Activated CD8-positive, alpha-beta memory T cell treated with anti-CD3 and anti-CD28 coated beads for 36 hours (primary cell): ENCODE data around the gene FAM131B. TPM values are rescaled to one million over a fixed set of nuclear protein-coding genes. Genes with fewer than 3 reads are reported as not detected.

Experiments
- CTCF ChIA-PET: fragments of 350-600 bp; sonication (Branson Sonifier 250); formaldehyde crosslinking; loops from one replicate; lab custom pipeline; 2021; ENCODE audit warnings: antibody characterized with exemption; lab: Charles Lee
- POLR2A ChIA-PET: fragments of 350-600 bp; sonication (Branson Sonifier 250); formaldehyde crosslinking; loops from one replicate; lab custom pipeline; 2021; ENCODE audit warnings: antibody characterized with exemption; lab: Charles Lee
- total RNA-seq, 2 experiments: library from RNA; stranded (reverse); gene quantifications; one replicate each; pipeline ENCODE4 v1.2.3, GENCODE V29; 2021

The FAM131B gene
- total RNA-seq, 2 experiments from 2014 or later = 2.2 to 2.3 TPM

DNA sequence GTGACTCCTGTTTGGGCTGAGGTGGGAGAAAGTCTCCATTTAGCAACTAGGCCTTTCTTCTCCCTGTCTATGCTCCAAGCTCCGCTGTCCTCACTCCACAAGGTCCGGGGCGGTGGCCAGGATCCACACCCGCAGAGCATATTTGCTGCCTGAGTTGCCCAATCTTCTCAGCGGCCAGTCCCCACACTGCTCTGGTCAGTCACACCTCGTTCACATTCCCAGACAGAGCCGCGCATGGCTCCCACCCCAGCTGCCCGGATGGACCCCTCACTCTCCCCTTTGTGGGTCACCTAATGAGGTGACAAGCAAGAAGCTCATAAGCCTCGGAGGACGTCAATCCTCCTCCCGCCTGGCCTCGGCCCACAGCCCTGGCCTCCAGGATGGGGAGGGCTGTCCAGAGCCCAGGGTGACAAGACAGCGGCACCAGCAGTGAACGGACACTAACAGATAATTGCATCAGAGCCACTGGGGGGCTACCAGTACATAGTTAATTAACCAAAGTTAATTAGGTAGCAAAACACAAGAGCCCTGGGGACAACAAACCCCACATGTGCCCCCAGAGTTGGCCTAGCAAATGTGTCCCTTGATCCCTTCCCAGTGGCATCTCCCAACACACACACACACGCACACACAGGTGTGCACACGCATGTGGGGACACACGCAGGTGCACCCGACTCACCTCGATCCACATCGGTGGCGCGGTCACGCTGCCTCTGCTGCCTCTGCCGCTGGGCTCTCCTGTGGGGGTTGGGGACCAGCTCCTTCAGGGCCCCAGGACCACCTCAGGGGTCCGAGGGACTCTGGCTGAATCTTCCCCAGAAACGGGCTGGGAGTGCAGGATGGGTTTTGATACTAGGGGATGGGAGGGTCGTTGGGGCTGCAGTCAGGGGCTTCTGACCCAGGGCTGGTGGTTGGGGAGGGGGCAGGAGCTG is 34.4 kb upstream of the FAM131B start:
- POLR2A ChIA-PET = no interaction called here
- CTCF ChIA-PET = interaction anchor here (1.5 kb wide), 1 partner anchor 9 kb away, joined by 3 read pairs; no protein-coding TSS in a partner anchor

DNA sequence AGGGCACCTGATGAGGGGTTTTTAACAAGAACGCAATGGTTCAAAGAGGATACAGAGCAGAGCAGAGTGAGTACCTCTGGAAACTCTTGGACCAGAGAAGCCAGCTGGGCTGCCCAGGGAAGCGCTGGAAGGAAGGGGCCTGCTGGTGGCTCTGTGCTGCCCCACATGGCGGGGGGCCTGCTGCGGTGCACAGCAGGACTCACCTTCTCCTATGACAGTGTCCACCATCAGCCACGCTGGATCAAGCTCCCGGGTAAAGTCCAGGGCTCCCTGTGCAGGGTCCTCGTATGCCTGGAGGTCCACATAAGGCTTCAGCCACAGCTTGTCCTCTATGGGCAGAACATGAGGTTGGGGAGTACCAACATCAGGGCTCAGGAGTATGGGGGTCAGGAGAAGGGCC is 33.7 kb upstream of the FAM131B start:
- CTCF ChIA-PET = interaction anchor here (1.5 kb wide), 1 partner anchor 10 kb away, joined by 3 read pairs; no protein-coding TSS in a partner anchor
- POLR2A ChIA-PET = no interaction called here

DNA sequence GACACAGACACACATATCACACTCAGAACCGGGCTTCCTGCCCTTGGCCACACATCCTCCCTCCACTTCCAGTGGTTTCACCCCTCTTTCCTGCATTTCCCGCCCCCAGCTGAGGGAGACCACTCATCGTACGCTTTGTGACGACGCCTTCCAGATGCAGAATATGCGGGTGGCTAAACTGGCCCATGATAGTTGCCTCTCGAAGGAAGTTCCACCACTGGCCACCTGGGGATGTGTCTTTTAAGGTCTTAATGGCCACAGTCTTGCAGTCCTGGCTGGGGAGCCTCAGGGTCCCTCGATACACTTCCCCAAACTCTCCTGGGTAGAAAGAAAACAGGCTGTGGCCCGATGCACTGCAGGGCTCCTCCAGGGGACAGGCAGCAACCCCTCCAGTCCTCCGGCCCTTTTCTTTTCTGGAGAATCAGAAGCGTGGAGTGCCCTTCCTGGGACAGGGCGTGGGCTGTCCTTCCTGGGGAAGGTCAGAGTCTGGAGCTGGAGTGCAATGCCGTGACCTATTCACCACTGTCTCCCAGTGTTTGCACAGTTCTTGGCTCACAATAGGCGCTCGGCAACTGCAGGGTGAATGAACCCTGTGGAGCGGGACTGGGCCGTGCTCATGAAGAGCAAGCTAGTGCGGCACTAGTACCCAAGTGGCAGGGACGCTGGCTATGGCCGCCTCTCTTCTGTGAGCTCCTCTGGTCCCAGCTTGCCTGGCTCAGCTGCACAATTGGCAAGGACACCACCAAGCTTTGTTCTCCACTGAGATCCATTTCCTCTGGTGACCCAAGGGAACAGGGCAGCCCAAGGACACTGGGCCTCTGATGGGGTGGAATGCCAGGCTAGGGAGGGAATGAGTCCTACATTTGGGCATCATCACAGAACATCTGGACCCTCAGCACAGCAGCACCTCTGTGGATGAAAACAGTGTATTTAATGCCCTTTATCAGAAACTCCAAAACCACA is 33.0 kb upstream of the FAM131B start:
- CTCF ChIA-PET = interaction anchor here (1.7 kb wide), 1 partner anchor 15 kb away, joined by 4 read pairs; the partner anchor contains the start of gene ZYX
- POLR2A ChIA-PET = no interaction called here

DNA sequence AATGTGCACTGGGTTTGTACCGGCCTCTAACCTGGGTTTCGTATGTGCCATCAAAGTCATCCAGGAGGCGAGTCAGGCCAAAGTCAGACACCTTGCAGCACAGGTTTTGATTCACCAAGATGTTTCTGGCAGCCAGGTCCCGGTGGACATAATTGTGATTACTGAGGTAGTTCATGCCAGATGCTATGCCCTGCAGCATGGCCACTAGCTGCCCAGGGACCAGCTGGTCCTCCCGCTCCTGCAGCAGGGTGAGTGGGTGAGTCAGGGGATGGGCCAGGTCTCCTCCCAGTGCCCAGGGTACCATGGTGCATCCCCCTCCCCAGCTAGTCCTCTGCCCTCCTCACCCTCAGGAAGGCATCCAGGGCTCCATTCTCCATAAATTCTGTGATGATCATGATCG is 32.3 kb upstream of the FAM131B start:
- ChIA-PET CTCF (interaction anchor here (1.7 kb wide), 1 partner anchor 14 kb away, joined by 4 read pairs; the partner anchor contains the start of gene ZYX), POLR2A (no interaction called here)

DNA sequence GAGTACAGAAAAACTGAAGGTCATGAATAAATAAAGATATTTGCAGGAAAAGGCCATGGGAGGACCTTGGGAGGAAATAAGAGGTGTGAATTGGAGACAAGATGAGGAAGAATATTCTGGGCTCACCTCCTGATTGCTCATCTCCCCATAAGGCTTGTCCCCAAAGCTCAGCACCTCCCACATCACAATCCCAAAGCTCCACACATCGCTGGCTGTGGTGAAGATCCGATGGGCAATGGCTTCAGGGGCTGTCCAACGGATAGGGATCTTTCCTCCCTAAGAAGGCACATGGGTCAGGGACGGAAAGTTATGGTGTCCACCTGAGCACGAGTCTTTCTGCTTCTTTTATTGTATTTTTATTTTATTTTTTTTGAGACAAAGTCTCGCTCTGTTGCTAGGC is 31.6 kb upstream of the FAM131B start:
- POLR2A ChIA-PET = no interaction called here
- CTCF ChIA-PET = no interaction called here

DNA sequence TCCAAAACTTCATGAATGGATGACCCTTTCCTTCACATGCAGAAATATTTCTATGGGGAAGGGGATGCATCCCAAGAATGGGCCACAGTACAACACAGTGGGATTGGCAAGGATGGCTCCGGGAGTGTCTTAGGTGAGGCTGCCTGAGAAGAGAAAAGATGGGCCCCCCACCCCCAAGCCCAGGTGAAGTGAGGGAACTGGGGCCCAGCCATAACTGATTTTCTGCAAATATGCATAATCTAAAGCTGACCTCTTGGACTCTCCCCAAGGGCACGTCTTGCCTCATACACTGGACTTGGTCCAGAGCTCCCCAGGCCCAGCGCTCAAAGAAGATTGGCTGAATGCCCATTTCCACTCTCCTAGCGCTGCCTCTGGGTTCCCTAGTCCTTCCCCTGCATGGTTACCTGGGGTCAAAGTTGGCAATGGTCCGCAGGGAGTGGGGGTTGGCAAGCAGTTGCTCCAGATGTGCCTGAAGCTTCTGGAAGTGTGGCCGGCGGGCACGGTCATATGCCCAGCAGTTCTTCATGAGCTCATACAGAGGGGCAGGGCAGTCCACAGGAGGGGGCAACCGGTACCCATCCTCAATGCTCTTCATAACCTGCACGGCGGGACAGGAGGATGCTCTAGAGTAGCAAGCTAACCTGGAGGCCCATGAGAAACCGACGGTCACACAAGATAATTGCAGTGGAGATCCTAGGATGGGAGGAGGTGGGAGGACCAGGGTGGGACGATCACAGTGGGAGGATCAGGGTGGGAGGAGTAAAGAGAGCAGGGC is 30.9 kb upstream of the FAM131B start:
- ChIA-PET POLR2A (no interaction called here), CTCF (interaction anchor here (0.9 kb wide), 1 partner anchor 9 kb away, joined by 3 read pairs; no protein-coding TSS in a partner anchor)

DNA sequence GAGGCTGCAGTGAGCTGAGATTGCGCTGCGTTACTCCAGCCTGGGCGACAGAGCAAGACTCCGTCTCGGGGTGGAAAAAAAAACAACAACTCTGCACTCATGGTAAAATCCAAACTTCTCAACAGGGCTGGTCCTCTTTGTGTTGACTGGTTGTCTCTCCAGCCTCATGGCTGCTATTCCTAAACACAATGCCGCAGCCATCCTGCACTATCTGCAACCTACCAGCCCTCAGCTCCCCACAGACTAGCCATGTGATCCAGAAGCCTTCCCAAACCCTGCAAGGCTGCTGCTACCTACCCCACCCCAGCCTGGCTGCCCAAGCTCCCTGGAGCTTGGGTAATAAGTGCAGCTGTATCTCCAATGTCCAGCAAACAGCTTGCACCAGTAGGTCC is 30.4 kb upstream of the FAM131B start:
- POLR2A ChIA-PET = no interaction called here

DNA sequence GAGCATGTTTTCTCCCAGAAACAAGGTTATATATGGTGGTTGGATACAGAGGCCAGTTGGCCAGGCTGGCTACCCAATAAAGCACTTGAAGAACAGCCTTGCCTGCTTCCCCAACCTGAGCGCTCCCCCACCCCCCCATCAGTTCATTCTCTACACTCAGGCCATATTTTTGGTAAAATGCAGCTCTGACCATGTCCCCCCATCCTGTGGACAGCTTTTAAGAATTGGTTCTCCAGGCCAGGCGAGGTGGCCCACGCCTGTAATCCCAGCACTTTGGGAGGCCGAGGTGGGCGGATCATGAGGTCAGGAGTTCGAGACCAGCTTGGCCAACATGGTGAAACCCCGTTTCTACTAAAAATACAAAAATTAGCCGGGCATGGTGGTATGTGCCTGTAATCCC is 29.9 kb upstream of the FAM131B start:
- POLR2A ChIA-PET = interaction anchor here (0.5 kb wide), 1 partner anchor 97 kb away, joined by 5 read pairs; no protein-coding TSS in a partner anchor
- CTCF ChIA-PET = interaction anchor here (0.9 kb wide), 1 partner anchor 8 kb away, joined by 3 read pairs; no protein-coding TSS in a partner anchor

More for the DNA sequence above, 30.4 kb upstream of the FAM131B start:
- CTCF ChIA-PET = interaction anchor here (0.9 kb wide), 1 partner anchor 8 kb away, joined by 3 read pairs; no protein-coding TSS in a partner anchor

DNA sequence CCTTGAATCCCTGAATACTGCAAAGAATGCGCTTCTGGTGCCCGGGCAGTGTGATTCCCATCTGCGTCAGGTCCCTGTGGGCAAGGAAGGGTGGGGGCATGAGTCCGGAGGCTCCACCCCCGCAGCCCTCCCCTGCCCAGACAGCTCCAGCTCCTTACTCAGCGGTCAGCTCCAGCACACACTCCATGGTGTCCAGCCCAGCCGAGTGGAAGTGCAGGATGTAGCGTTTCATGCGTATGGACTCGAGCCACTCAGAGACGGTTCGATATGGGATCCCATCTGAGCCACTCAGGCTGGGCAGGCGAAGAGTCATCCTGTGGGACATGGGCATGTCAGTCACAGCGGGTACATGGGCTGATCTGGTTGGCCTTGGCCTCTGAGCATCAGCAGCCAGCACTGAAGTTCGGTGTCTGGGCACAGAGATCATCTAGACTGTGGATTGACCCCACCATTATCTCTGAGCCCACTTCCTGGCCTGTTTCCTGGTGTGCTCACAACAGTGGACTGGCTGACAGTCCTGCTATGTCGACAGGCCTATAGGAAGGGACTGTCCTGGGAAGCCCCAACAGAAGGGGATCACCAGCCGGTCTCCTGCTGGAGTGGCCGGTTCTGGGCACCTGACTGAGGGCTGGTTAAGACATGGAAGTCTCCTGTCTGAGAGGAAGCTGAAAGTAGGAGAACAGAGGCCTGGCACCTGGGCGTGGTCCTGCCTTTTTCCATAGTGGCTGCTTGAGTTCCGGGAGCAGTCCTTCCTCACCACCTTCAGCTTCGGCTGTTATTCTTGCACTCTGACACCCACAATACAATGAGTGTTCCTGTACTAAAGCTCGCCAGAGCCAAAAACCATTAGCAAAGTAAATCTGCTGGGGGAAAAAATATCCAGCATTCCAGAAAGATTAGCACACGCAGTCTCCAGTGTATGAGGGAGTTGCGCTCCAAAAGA is 29.2 kb upstream of the FAM131B start:
- POLR2A ChIA-PET = interaction anchor here (0.5 kb wide), 1 partner anchor 97 kb away, joined by 5 read pairs; no protein-coding TSS in a partner anchor
- CTCF ChIA-PET = no interaction called here

DNA sequence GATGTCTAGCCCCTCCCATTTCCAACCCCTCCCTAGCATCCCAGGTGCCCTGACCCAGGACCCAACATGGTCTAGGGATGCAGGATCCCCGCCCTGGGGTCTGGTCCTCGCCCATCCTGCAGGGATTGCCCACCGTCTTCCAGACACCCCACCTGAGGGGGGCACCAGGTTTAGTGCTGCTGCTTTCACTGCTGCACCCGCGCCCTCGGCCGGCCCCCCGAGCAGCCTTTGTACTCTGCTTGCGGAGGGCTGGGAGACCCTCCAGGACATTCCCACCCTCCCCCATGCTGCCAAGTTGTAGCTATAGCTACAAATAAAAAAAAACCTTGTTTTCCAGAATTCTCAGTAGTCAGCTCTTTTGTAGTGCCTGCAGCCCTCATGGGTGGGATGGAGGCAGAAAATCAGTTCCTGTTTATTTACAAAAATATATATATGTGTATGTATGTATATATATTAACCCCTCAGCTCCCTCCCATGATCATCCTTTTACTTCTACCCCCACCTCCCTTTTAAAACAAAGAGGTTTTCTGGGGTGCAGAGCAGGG is 28.3 kb upstream of the FAM131B start:
- CTCF ChIA-PET = interaction anchor here (1.4 kb wide), 1 partner anchor 11 kb away, joined by 4 read pairs; no protein-coding TSS in a partner anchor
- POLR2A ChIA-PET = no interaction called here

DNA sequence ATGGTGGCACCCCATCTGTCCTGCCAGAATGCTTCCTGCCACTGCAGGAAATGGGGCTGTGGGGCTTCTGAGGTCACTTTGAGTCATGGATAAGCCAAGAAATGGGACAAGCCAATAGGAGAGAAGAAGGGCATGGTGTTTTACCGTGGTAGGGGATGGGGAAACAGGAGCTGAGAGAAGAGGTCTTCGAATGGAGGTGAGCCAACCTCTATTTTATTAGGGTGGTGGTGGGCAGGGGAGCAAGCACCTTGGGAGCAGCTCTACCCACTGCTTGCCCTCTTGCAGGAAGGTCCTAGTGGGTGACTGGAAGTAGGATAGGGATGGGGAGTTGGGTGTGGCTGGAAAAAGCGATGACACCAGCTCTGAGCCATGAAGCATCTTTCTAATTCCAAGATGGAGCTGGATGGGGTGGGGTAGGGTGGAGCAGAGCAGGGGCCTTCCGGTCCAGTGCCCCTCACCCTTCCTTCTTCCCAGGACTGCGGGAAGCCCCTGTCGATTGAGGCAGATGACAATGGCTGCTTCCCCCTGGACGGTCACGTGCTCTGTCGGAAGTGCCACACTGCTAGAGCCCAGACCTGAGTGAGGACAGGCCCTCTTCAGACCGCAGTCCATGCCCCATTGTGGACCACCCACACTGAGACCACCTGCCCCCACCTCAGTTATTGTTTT is 27.7 kb upstream of the FAM131B start:
- ChIA-PET CTCF (interaction anchor here (1.4 kb wide), 1 partner anchor 10 kb away, joined by 4 read pairs; no protein-coding TSS in a partner anchor), POLR2A (no interaction called here)

DNA sequence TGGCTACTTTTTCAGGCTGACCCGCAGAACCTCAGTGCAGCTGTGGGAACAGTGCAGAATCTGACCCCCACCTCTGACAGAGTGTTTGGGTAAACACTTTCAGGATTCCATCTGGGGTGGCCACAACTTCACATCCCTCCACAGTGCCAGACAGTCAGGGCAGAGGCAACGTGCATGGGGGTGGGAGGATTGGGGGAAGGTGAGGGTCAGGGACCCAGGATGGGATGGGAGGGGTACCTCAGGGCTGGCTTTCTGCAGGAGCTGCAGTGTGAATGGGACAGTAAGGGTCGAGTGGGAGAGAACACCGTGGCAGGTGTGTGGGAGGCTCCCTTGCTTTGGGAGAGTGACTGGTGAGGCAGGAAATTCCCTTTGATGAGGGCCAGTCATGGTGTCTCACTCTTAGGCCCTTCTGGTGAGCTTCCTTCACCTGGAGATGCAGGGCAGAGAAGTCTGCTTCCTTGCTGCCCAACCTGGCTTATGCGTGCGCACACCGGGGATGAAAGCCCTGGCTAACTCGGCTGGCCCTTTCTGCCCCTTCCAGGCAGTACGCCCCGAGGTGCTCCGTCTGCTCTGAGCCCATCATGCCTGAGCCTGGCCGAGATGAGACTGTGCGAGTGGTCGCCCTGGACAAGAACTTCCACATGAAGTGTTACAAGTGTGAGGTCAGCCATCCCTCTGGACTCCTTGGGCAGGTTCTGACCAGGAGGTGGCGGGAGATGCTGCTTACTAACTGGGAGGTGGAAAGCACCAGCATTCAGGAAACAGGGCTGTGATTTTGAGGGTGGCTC is 27.0 kb upstream of the FAM131B start:
- CTCF ChIA-PET = interaction anchor here (1.4 kb wide), 1 partner anchor 9 kb away, joined by 4 read pairs; no protein-coding TSS in a partner anchor
- POLR2A ChIA-PET = no interaction called here

DNA sequence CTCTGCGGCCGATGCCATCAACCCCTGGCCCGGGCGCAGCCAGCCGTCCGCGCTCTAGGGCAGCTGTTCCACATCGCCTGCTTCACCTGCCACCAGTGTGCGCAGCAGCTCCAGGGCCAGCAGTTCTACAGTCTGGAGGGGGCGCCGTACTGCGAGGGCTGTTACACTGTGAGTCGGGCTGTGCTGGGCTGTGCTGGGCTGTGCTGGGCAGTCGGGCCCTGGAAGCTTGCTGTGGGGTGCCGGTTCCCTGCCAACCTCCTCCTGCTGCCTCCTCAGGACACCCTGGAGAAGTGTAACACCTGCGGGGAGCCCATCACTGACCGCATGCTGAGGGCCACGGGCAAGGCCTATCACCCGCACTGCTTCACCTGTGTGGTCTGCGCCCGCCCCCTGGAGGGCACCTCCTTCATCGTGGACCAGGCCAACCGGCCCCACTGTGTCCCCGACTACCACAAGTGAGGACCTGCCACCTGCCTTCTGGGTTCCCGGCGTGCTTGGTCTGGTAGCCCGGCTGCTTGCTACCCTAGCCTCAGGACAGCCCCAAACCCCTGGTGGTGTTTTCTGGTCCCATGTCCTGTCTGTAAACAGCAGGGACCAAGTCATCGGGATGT is 26.1 kb upstream of the FAM131B start:
- ChIA-PET CTCF (interaction anchor here (0.9 kb wide), 1 partner anchor 13 kb away, joined by 4 read pairs; no protein-coding TSS in a partner anchor), POLR2A (no interaction called here)

DNA sequence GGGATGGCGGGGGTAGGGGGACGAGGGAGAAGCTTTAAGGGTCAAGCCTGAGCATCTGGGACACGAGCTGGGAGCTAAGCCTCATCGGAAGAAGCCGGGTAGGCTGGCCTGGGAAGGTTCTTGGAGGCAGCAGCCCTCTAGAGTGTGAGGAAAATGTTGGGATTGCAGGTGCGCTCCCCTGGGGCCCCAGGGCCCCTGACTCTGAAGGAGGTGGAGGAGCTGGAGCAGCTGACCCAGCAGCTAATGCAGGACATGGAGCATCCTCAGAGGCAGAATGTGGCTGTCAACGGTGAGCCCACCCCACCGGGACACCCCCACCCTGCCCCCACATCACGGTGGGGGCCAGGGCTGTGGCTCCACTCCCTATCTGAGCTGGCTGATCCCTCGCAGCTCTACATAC is 25.5 kb upstream of the FAM131B start:
- ChIA-PET POLR2A (no interaction called here), CTCF (interaction anchor here (0.9 kb wide), 1 partner anchor 12 kb away, joined by 4 read pairs; no protein-coding TSS in a partner anchor)
